22Rv1 (cell line): Measurements from ENCODE around the gene FMN1.

Source experiments
- H3K27ac ChIP-seq: fragments of 450-650 bp; 2 replicates; pipeline ENCODE4 v1.5.1; 2017
- ZFX ChIP-seq: fragments of 450-650 bp; IDR thresholded peaks from 2 replicates; pipeline ENCODE4 v1.6.1; 2017; ENCODE audit warnings: antibody characterized with exemption, borderline replicate concordance
- TF ChIP-seq, protein P1 (sequence below): fragments of 450-650 bp; IDR thresholded peaks from 2 replicates; pipeline ENCODE4 v1.5.1; 2017; ENCODE audit warnings: mild to moderate bottlenecking

Gene FMN1

DNA sequence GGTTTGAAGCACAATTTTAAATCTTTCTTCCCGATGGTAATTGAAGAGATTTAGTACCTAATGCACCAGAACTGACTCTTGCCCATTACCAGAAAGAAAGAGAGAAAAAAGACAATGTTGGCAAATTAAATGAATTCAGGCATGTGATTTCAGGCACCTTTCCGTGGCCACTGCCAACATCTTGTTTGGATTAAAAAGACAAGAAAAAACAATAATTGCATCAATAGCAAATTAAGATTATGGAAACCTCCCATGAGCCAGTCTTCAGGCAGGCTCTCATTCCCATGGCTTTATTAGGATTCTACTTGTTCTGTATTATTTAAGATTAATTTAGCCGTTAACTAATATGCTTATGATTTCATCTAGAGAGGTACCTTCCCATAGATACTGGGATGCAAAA lies 283.7 kb downstream of the FMN1 start:
- no peak overlapping the region for H3K27ac ChIP-seq
- TF ChIP-seq ZFX = no peak
- TF ChIP-seq, protein P1, sequence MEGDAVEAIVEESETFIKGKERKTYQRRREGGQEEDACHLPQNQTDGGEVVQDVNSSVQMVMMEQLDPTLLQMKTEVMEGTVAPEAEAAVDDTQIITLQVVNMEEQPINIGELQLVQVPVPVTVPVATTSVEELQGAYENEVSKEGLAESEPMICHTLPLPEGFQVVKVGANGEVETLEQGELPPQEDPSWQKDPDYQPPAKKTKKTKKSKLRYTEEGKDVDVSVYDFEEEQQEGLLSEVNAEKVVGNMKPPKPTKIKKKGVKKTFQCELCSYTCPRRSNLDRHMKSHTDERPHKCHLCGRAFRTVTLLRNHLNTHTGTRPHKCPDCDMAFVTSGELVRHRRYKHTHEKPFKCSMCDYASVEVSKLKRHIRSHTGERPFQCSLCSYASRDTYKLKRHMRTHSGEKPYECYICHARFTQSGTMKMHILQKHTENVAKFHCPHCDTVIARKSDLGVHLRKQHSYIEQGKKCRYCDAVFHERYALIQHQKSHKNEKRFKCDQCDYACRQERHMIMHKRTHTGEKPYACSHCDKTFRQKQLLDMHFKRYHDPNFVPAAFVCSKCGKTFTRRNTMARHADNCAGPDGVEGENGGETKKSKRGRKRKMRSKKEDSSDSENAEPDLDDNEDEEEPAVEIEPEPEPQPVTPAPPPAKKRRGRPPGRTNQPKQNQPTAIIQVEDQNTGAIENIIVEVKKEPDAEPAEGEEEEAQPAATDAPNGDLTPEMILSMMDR = no peak

DNA sequence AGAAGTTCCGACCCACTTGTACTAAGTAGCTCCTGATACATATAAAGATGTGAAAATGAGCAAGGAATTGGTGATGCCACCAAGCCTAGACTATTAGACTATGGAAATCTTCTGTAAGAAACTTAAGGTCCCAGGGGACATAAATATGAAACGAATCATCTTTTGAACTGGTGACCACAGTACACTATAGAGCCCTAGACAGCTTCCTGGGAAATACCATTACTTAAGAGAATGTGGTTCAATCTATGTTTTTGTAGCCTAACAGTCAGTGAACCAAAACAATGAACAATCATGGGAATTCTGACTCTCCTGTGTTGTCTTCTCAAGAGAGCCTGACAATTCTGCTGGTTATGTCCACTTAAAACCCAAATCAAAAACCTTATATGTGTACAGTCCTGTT lies 285.1 kb downstream of the FMN1 start:
- TF ChIP-seq, protein P1 = no peak
- TF ChIP-seq ZFX = no peak
- H3K27ac ChIP-seq = no peak overlapping the region

DNA sequence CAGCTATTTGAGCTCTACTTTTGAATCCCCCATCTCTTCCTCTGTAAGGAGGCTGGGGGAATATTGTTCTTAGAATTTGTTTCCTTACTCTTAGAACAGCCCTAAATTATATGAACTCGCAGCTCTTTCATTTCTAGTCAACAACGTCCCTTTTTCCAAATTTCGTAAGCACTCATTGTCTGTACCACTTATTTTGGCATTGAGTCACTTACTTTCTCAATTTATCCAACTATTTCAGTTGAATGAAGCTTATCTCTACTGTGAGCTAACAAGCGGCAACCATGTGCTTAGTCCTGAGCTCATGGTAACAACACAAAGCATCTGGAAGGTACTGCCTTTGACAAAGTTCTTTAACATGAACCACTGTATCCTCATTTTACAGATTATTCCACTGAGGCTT lies 285.6 kb downstream of the FMN1 start:
- H3K27ac ChIP-seq = no peak overlapping the region
- no peak for TF ChIP-seq ZFX
- TF ChIP-seq, protein P1 = no peak

DNA sequence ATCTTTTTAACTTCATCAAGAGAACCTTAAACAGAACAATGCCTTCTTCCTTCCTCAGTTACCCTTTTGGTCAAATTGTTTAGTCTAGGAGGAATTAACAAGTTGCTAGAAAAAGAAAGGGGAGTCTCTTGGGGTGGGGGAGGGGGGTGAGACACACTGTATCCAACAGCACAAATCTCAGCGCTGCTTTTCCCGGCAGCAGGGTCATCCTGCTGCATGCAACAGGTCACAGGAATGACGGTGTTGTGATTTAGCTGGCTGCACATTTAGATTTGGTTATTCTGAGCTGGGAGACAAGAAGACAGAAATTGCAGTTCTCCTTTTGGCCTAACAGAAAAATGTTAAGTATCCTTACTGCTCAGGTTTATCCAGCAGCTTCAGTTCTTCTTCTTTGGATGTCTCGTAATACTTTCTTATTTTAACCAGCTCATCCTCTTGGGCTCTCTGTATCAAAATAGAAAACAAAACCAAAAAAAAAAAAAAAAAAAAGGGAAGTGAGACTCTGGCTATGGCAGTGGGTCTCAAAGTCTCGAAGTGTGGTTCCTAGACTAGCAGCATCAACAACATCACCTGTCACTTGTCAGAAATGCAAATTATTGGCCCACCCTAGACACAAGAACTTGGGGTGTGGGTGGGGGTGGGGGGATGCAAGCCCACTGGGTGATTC lies 286.2 kb downstream of the FMN1 start:
- no peak overlapping the region for H3K27ac ChIP-seq

DNA sequence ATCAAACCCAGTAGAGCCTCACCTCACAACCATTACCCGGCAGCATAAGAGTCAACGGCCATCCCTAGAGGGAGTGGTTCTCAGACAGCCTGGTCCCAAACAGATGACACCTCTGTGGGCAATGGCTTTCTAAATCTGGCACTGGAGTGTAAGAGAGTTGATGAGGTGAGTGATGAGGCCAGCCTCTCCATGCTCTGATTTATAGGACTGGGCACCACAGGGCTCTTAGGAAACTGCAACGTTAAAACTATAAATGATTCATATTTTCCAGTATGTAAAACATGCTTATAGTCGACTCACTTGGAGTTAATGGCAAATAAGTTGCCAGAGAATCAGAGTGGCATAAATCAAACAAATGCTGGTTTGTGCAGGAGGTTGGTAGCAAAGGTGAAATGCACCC lies 289.0 kb downstream of the FMN1 start:
- no peak for TF ChIP-seq ZFX
- TF ChIP-seq, protein P1 = no peak

More for the DNA sequence above, 286.2 kb downstream of the FMN1 start:
- no peak for TF ChIP-seq ZFX
- TF ChIP-seq, protein P1 = no peak

DNA sequence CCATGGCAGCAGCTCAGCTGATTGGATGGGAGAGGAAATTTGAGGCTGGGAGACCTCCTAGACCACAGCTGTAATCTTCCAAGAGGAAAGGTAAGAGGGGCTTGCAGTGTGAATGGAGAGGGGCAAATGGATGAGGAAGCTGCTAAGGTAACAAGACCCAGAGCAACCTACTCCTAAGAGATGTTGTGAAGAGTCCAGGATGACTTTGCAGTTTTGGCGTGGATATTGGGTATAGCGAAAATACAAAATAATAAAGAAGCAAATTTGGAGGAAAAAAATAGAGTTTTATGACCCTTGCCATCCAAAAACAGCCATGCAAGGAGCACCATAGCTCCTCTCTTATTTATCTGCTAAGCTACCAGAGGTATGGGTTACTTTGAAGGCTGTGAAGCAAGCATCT lies 290.1 kb downstream of the FMN1 start:
- H3K27ac ChIP-seq = no peak overlapping the region
- TF ChIP-seq, protein P1 = no peak
- TF ChIP-seq ZFX = no peak

More for the DNA sequence above, 289.0 kb downstream of the FMN1 start:
- H3K27ac ChIP-seq = no peak overlapping the region

DNA sequence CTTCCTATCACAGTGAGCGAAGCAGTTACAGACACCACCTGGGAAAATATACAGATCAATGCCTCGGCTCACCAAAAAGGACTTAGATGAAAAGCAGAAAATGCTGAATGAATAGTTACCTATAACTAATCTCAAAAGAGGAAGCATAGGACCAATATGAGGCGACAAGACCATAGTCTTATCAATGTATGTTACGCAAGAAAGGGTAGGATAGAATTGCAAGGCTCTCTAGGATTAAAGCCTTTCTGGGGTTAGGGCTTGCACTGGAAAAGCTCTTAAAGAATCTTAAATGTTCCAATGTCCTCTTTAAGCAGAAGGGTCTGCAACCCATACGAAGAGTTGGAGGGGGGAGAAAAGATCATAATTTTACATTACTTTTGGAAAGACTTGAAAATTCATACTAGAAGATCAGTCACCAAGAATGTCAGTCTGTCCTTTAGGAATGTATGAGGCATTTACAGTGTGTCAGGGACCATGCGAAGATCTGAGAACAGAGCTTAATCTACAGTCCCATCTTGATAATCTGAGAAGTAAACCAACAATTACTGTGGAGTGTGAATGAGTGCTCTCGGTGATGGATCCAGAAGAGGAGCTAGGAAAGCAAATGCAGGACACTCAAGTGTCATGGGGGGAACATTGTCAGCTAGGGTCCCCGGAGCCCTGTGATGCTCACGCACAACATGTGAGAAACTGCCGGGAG lies 290.8 kb downstream of the FMN1 start:
- H3K27ac ChIP-seq = no peak overlapping the region
- TF ChIP-seq ZFX = no peak
- TF ChIP-seq, protein P1 = no peak
